Measurements from ENCODE around the gene ZSCAN2. TPM values are rescaled to one million over a fixed set of nuclear protein-coding genes. Genes with fewer than 3 reads are reported as not detected.

The ZSCAN2 gene
- total and polyA plus RNA-seq, 4 donors, result 1.3 to 7.1 (median 5.4) TPM

- intact Hi-C loops (cut with DNase I), result loop anchor here in 1 of 2 donors (5.0 kb wide), 4 partner anchors 57 to 272 kb away; partner anchors contain the start of genes ALPK3, SEC11A and ZNF592
- Histone ChIP-seq H3K36me3 (ENCODE audit: control insufficient read depth in 1 of 2, insufficient read depth in 2 of 2, low read length in 1 of 2) (no peaks in the 10 kb centered on the region), H3K27ac (ENCODE audit: low read depth in 1 of 2, low read length in 2 of 2) (no peak overlapping the region), H3K9me3 (ENCODE audit: control insufficient read depth, low read length) (no peaks in the 10 kb centered on the region), H3K27me3 (ENCODE audit: control insufficient read depth in 1 of 2, insufficient read depth in 2 of 2, low read length in 1 of 2) (no peaks in the 10 kb centered on the region), H3K4me1 (ENCODE audit: control insufficient read depth in 1 of 2, insufficient read depth in 2 of 2, low read length in 2 of 2) (no peaks in the 10 kb centered on the region), H3K4me3 (ENCODE audit: low read length in 2 of 2) (no peak overlapping the region)
- ATAC-seq (ENCODE audit: low FRiP score), result no peak
- DNase-seq, result no peak
- 78 to 79% methylated on average over 4 of the region's 4 CpGs for WGBS, 2 donors
Measured at GRCh38 chr15:84659904-84660781, 59.3 kb downstream of the ZSCAN2 start.

- Histone ChIP-seq H3K27ac (ENCODE audit: low read depth in 1 of 2, low read length in 2 of 2) (no peak overlapping the region), H3K36me3 (ENCODE audit: control insufficient read depth in 1 of 2, insufficient read depth in 2 of 2, low read length in 1 of 2) (peaks cover 0 to 2% of the 10 kb centered on the region in 2 donors), H3K4me1 (ENCODE audit: control insufficient read depth in 1 of 2, insufficient read depth in 2 of 2, low read length in 2 of 2) (no peaks in the 10 kb centered on the region), H3K27me3 (ENCODE audit: control insufficient read depth in 1 of 2, insufficient read depth in 2 of 2, low read length in 1 of 2) (no peaks in the 10 kb centered on the region), H3K9me3 (ENCODE audit: control insufficient read depth, low read length) (no peaks in the 10 kb centered on the region), H3K4me3 (ENCODE audit: low read length in 2 of 2) (no peak overlapping the region)
- intact Hi-C loops (cut with DNase I), result no loop called here
- ATAC-seq (ENCODE audit: low FRiP score), result no peak
- DNase-seq, result no peak
- 95 to 99% methylated on average over 10 of the region's 10 CpGs for WGBS, 2 donors
Measured at GRCh38 chr15:84661001-84661400, 60.2 kb downstream of the ZSCAN2 start.

GRCh38 chr15:84666373-84666772 is 65.6 kb downstream of the ZSCAN2 start:
- ATAC-seq (ENCODE audit: low FRiP score), result no peak
- Histone ChIP-seq H3K27ac (ENCODE audit: low read depth in 1 of 2, low read length in 2 of 2) (no peak overlapping the region), H3K27me3 (ENCODE audit: control insufficient read depth in 1 of 2, insufficient read depth in 2 of 2, low read length in 1 of 2) (no peaks in the 10 kb centered on the region), H3K4me3 (ENCODE audit: low read length in 2 of 2) (no peak overlapping the region), H3K36me3 (ENCODE audit: control insufficient read depth in 1 of 2, insufficient read depth in 2 of 2, low read length in 1 of 2) (peaks cover 2 to 4% of the 10 kb centered on the region in 2 donors), H3K9me3 (ENCODE audit: control insufficient read depth, low read length) (no peaks in the 10 kb centered on the region), H3K4me1 (ENCODE audit: control insufficient read depth in 1 of 2, insufficient read depth in 2 of 2, low read length in 2 of 2) (no peaks in the 10 kb centered on the region)
- WGBS, 2 donors, result 78 to 79% methylated on average over 2 of the region's 2 CpGs
- no peak for DNase-seq
- intact Hi-C loops (cut with DNase I), result no loop called here

GRCh38 chr15:84668221-84668982 is 67.6 kb downstream of the ZSCAN2 start:
- Histone ChIP-seq H3K36me3 (ENCODE audit: control insufficient read depth in 1 of 2, insufficient read depth in 2 of 2, low read length in 1 of 2) (peaks cover 2 to 4% of the 10 kb centered on the region in 2 donors), H3K27ac (ENCODE audit: low read depth in 1 of 2, low read length in 2 of 2) (no peak overlapping the region), H3K9me3 (ENCODE audit: control insufficient read depth, low read length) (no peaks in the 10 kb centered on the region), H3K4me3 (ENCODE audit: low read length in 2 of 2) (no peak overlapping the region), H3K27me3 (ENCODE audit: control insufficient read depth in 1 of 2, insufficient read depth in 2 of 2, low read length in 1 of 2) (no peaks in the 10 kb centered on the region), H3K4me1 (ENCODE audit: control insufficient read depth in 1 of 2, insufficient read depth in 2 of 2, low read length in 2 of 2) (no peaks in the 10 kb centered on the region)
- DNase-seq, result no peak
- ATAC-seq (ENCODE audit: low FRiP score), result no peak
- intact Hi-C loops (cut with DNase I), result no loop called here
- 93 to 96% methylated on average over 3 of the region's 3 CpGs for WGBS, 2 donors

GRCh38 chr15:84669726-84670125 is 68.9 kb downstream of the ZSCAN2 start:
- peaks cover 2 to 4% of the 10 kb centered on the region in 2 donors for H3K36me3 ChIP-seq (ENCODE audit: control insufficient read depth in 1 of 2, insufficient read depth in 2 of 2, low read length in 1 of 2)
- H3K27ac ChIP-seq (ENCODE audit: low read depth in 1 of 2, low read length in 2 of 2), result no peak overlapping the region
- DNase-seq (no peak), ATAC-seq (ENCODE audit: low FRiP score) (no peak)
- no peaks in the 10 kb centered on the region for H3K27me3 ChIP-seq (ENCODE audit: control insufficient read depth in 1 of 2, insufficient read depth in 2 of 2, low read length in 1 of 2)
- 70 to 75% methylated on average over 8 of the region's 8 CpGs for WGBS, 2 donors
- no peaks in the 10 kb centered on the region for H3K9me3 ChIP-seq (ENCODE audit: control insufficient read depth, low read length)
- intact Hi-C loops (cut with DNase I), result no loop called here
- no peak overlapping the region for H3K4me3 ChIP-seq (ENCODE audit: low read length in 2 of 2)
- no peaks in the 10 kb centered on the region for H3K4me1 ChIP-seq (ENCODE audit: control insufficient read depth in 1 of 2, insufficient read depth in 2 of 2, low read length in 2 of 2)

- Histone ChIP-seq H3K4me1 (ENCODE audit: control insufficient read depth in 1 of 2, insufficient read depth in 2 of 2, low read length in 2 of 2) (no peaks in the 10 kb centered on the region), H3K36me3 (ENCODE audit: control insufficient read depth in 1 of 2, insufficient read depth in 2 of 2, low read length in 1 of 2) (peaks cover 0 to 4% of the 10 kb centered on the region in 2 donors), H3K27me3 (ENCODE audit: control insufficient read depth in 1 of 2, insufficient read depth in 2 of 2, low read length in 1 of 2) (no peaks in the 10 kb centered on the region), H3K4me3 (ENCODE audit: low read length in 2 of 2) (no peak overlapping the region), H3K9me3 (ENCODE audit: control insufficient read depth, low read length) (no peaks in the 10 kb centered on the region), H3K27ac (ENCODE audit: low read depth in 1 of 2, low read length in 2 of 2) (no peak overlapping the region)
- DNase-seq (no peak), ATAC-seq (ENCODE audit: low FRiP score) (no peak)
- intact Hi-C loops (cut with DNase I), result no loop called here
Measured at GRCh38 chr15:84671211-84671610, 70.4 kb downstream of the ZSCAN2 start.

Other genes starting within 250 kb of the ZSCAN2 start
- gene WDR73, start 53.3 kb downstream of the ZSCAN2 start, total RNA-seq, result 10 to 100 TPM; 19.5 to 27.3 TPM
- gene WDR73, start 53.3 kb downstream of the ZSCAN2 start, polyA plus RNA-seq, result 10 to 100 TPM in 1 of 2 donors, 1 to 10 TPM in 1; 4.9 to 47.0 TPM
- 10 to 100 TPM in 1 of 2 donors, 1 to 10 TPM in 1; 5.2 to 12.5 TPM for gene NMB, start 57.2 kb downstream of the ZSCAN2 start, total RNA-seq
- 1 to 10 TPM; 3.8 to 4.3 TPM for gene NMB, start 57.2 kb downstream of the ZSCAN2 start, polyA plus RNA-seq
- 100 to 1,000 TPM in 1 of 2 donors, 10 to 100 TPM in 1; 99.3 to 115 TPM for gene SEC11A, start 115.1 kb downstream of the ZSCAN2 start, total RNA-seq
- gene SEC11A, start 115.1 kb downstream of the ZSCAN2 start, polyA plus RNA-seq, result 100 to 1,000 TPM; 193 to 327 TPM
- 10 to 100 TPM; 27.8 to 35.8 TPM for gene ZNF592, start 147.6 kb downstream of the ZSCAN2 start, total RNA-seq
- 10 to 100 TPM in 1 of 2 donors, 1 to 10 TPM in 1; 6.8 to 10.6 TPM for gene ZNF592, start 147.6 kb downstream of the ZSCAN2 start, polyA plus RNA-seq
- 10 to 100 TPM; 77.0 to 86.8 TPM for gene ALPK3, start 216.3 kb downstream of the ZSCAN2 start, total RNA-seq
- gene ALPK3, start 216.3 kb downstream of the ZSCAN2 start, polyA plus RNA-seq, result 10 to 100 TPM in 1 of 2 donors, 1 to 10 TPM in 1; 6.8 to 11.1 TPM